HG03097 (cell line): ENCODE data around the gene ATP8B1.
A peak's percentile ranks its signal among the peaks of the same experiment; 100 is the strongest.
"Not testable (repeated sequence)": the region's sequence is repeated elsewhere in the genome, so short reads cannot be mapped to it uniquely, and the experiment has no call there.

Experiments
- ATAC-seq: cut with Tn5 transposase; IDR thresholded peaks from one replicate; pipeline ENCODE4 v1.9.1; 2021; ENCODE audit not compliant: unreplicated experiment, low FRiP score

ATP8B1 gene

GRCh38 chr18:57683470-57683869 is 119.6 kb downstream of the ATP8B1 start:
- no peak for ATAC-seq

- no peak for ATAC-seq
These were observed 125.6 kb downstream of the ATP8B1 start for GRCh38 chr18:57677262-57678211.

- ATAC-seq, result no peak
These were observed 128.2 kb downstream of the ATP8B1 start for GRCh38 chr18:57674891-57675290.

- no peak for ATAC-seq
These were observed 133.1 kb downstream of the ATP8B1 start for GRCh38 chr18:57670046-57670445.

- no peak for ATAC-seq
These were observed 135.1 kb downstream of the ATP8B1 start for GRCh38 chr18:57668021-57668420.

- no peak for ATAC-seq
These were observed 136.2 kb downstream of the ATP8B1 start for GRCh38 chr18:57666818-57667497.

GRCh38 chr18:57664568-57665165 is 138.4 kb downstream of the ATP8B1 start:
- ATAC-seq, result no peak

GRCh38 chr18:57660961-57661360 is 142.2 kb downstream of the ATP8B1 start:
- ATAC-seq, result no peak

GRCh38 chr18:57659460-57660102 is 143.5 kb downstream of the ATP8B1 start:
- ATAC-seq, result no peak

- ATAC-seq, result no peak
These were observed 145.6 kb downstream of the ATP8B1 start for GRCh38 chr18:57657542-57657941.

GRCh38 chr18:57655740-57656139 is 147.4 kb downstream of the ATP8B1 start:
- ATAC-seq, result no peak

- no peak for ATAC-seq
These were observed 151.2 kb downstream of the ATP8B1 start for GRCh38 chr18:57651914-57652313.

GRCh38 chr18:57649556-57650500 is 153.3 kb downstream of the ATP8B1 start:
- ATAC-seq, result peak; percentile 96

GRCh38 chr18:57648414-57648813 is 154.7 kb downstream of the ATP8B1 start:
- no peak for ATAC-seq

GRCh38 chr18:57644540-57644939 is 158.6 kb downstream of the ATP8B1 start:
- ATAC-seq, result no peak

GRCh38 chr18:57643726-57644125 is 159.4 kb downstream of the ATP8B1 start:
- ATAC-seq, result not testable (repeated sequence)

- ATAC-seq, result not testable (repeated sequence)
These were observed 160.7 kb downstream of the ATP8B1 start for GRCh38 chr18:57642462-57642861.

GRCh38 chr18:57640749-57641148 is 162.4 kb downstream of the ATP8B1 start:
- ATAC-seq, result no peak

GRCh38 chr18:57640236-57640635 is 162.9 kb downstream of the ATP8B1 start:
- no peak for ATAC-seq
